Stomach (tissue), 9 donors: ENCODE data around the gene NARS2. TPM values are rescaled to one million over a fixed set of nuclear protein-coding genes. Genes with fewer than 3 reads are reported as not detected.

Experiments
- DNase-seq, 2 donors: peaks; one replicate each; pipeline versions ENCODE4 v3.0.0 to v3.0.0-alpha.2; 2013 to 2019
- H3K27ac ChIP-seq, 5 donors: fragments of 200-600 bp in 4 of 5; sonication (generic) in 4 of 5; one replicate each; pipeline ENCODE4 v1.5.1; 2013 to 2019; ENCODE audit warnings: mild to moderate bottlenecking in 1 of 5, moderate library complexity in 1 of 5
- H3K27me3 ChIP-seq, 3 donors: fragments of 200-600 bp; sonication (generic); one replicate each; pipeline ENCODE4 v1.5.1; 2017 to 2019; ENCODE audit warnings: mixed run types in 1 of 3
- H3K36me3 ChIP-seq, 4 donors: fragments of 200-600 bp; sonication (generic); 1 replicate in 3 of 4; 2 replicates in 1 of 4; pipeline ENCODE4 v1.5.1; 2016 to 2019
- H3K4me1 ChIP-seq, 4 donors: fragments of 200-600 bp; sonication (generic); one replicate each; pipeline ENCODE4 v1.5.1; 2016 to 2019
- H3K4me3 ChIP-seq, 4 donors: fragments of 200-600 bp; sonication (generic) in 3 of 4; one replicate each; pipeline ENCODE4 v1.5.1; 2016 to 2019; ENCODE audit warnings: mild to moderate bottlenecking in 1 of 4
- H3K9me3 ChIP-seq, 4 donors: fragments of 200-600 bp; sonication (generic); one replicate each; pipeline ENCODE4 v1.5.1; 2016 to 2019
- EP300 ChIP-seq: sonication (generic); formaldehyde crosslinking; IDR thresholded peaks from one replicate; pipeline ENCODE4 v1.6.1; 2017; ENCODE audit warnings: antibody characterized with exemption
- POLR2A ChIP-seq, 4 donors: fragments of 450-650 bp; IDR thresholded peaks; one replicate each; pipeline ENCODE4 v1.6.1; 2016; ENCODE audit warnings: antibody characterized with exemption in 4 of 4, control low read depth in 2 of 4, mild to moderate bottlenecking in 1 of 4, moderate library complexity in 1 of 4
- POLR2AphosphoS5 ChIP-seq, 3 donors: sonication (generic); formaldehyde crosslinking; IDR thresholded peaks; one replicate each; pipeline ENCODE4 v1.6.1; 2016; ENCODE audit warnings: antibody characterized with exemption in 3 of 3
- WGBS, 5 donors: extraction: QIAGEN DNeasy Blood & Tissue Kit in 3 of 5; methylation state at CpG; one replicate each; pipeline versions ENCODE4 v1.1.5 to v1.1.7; 2013 to 2018; 5-methylcytosine and 5-hydroxymethylcytosine counted together
- intact Hi-C: fragments of 100-400 bp; cut with DNase I; formaldehyde crosslinking; loops from one replicate; pipeline ENCODE4 v1.15.1; 2023; ENCODE audit warnings: low total_unique reads
- polyA plus RNA-seq, 3 donors: library from polyadenylated mRNA; stranded (reverse); fragments of 200-250 nt; gene quantifications; one replicate each; pipeline ENCODE4 v1.2.3, GENCODE V29; 2013
- total RNA-seq, 5 donors: library from RNA; depleted of rRNA; stranded (reverse); fragments of >200 nt; gene quantifications; one replicate each; pipeline versions ENCODE4 v1.1.0 to v1.2.3, GENCODE V29; 2014 to 2016
- TF ChIP-seq, protein P1 (sequence below), 7 experiments: fragments of 450-650 bp in 4 of 7; fragments of 200-600 bp in 3 of 7; sonication (generic) in 3 of 7; IDR thresholded peaks; one replicate each; pipeline ENCODE4 v1.5.1; 2016 to 2019; ENCODE audit warnings: antibody characterized with exemption in 7 of 7, control low read depth in 2 of 7, mild to moderate bottlenecking in 1 of 7
- donor health status: healthy with polysubstance abuse.
- donor health status: Bipolar disorder and iron deficiency.
- donor health status: healthy.

The NARS2 gene
- total and polyA plus RNA-seq, 8 donors = 4.7 to 34.5 (median 14.1) TPM

DNA sequence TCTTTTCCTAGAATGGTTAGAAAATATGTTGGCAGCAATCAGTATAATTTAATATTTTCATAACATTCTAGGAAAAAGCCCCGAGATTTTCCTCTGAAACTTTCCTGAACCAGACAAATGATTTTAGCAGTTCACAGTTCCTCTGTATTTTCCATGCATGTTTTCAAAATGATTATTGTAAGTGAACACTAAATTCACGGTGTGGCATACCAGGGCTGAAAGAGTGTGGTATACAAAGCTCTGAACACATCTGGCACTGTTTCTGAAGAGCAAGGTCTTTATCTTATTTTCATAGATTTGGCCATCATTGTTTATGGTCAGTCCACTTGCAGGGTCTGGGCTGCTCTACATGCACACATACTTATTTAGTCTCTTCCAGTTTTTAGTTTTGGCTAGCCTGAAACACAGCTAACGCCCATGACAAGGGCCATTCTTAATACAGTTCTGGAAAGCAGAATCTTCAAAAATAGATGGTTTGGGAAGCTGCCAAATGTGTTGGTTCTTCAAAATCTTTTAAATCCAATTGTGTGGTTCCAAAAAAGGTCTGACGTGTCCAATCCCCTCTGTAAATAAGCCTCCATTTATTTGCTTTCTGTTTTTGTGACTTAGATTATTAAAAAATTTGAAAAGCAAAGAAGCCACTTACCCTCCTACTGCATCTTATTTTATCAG, 149.1 kb downstream of the NARS2 start:
- Histone ChIP-seq H3K27me3 (no peaks in the 10 kb centered on the region), H3K36me3 (no peaks in the 10 kb centered on the region), H3K27ac (peak overlapping the region in 3 of 5 donors; percentile 13 to 80 (median 54)), H3K4me3 (no peak overlapping the region), H3K9me3 (no peaks in the 10 kb centered on the region), H3K4me1 (peaks cover 4 to 20% (median 5%) of the 10 kb centered on the region in 4 donors)
- intact Hi-C loops = loop anchor here (10.0 kb wide), 1 partner anchor 149 kb away; the partner anchor contains the start of gene NARS2
- peak in 1 of 2 donors; percentile 49 for DNase-seq
- WGBS, 5 donors = 49 to 73% (median 67%) methylated on average over 4 of the region's 4 CpGs
- TF ChIP-seq POLR2AphosphoS5 (IDR thresholded peaks at IDR 0.05) (no peak), POLR2A (IDR thresholded peaks at IDR 0.05) (no peak), EP300 (no peak)
- TF ChIP-seq, protein P1, sequence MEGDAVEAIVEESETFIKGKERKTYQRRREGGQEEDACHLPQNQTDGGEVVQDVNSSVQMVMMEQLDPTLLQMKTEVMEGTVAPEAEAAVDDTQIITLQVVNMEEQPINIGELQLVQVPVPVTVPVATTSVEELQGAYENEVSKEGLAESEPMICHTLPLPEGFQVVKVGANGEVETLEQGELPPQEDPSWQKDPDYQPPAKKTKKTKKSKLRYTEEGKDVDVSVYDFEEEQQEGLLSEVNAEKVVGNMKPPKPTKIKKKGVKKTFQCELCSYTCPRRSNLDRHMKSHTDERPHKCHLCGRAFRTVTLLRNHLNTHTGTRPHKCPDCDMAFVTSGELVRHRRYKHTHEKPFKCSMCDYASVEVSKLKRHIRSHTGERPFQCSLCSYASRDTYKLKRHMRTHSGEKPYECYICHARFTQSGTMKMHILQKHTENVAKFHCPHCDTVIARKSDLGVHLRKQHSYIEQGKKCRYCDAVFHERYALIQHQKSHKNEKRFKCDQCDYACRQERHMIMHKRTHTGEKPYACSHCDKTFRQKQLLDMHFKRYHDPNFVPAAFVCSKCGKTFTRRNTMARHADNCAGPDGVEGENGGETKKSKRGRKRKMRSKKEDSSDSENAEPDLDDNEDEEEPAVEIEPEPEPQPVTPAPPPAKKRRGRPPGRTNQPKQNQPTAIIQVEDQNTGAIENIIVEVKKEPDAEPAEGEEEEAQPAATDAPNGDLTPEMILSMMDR (IDR thresholded peaks at IDR 0.05) = no peak

DNA sequence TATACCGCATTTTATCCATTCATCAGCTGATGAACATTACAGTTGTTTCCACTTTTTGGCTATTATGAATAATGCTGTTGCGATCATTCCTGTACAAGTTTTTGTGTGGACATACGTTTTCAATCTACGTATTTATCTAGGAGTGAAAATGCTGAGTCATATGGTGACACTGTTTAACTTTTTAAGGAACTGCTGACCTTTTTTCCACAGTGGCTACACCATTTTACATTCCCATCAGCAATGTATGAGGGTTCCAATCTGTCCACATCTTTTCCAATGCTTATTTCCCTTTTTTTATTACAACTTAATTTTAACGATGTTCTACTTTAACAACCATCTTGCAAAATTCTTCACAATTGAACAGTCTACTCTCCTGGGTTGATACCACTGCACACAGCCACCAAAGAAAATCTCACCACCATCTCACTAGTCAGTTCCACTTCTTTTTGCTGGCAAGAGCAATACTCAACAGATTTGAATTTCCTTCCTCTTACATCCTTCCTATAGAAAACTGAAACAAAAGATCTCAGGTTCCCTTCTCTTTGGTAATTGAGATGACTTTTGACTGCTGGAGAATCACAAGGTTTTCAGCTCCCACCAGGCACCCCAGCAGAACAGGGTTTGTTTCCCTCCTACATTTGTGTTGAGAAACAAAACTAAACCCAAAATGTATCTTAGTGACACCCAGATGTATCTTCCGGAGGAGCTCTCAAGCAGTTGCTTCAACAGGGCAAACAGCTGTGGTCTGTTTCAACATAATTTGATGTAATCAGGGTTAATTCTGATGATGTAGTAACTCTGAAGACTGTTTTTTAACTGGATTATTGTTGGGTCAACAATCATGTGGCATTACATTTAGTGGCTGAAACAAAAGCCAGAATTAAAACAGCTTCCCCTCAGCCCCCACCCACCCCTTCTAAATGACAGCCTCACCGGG, 150.1 kb downstream of the NARS2 start:
- Histone ChIP-seq H3K27ac (peak overlapping the region in 3 of 5 donors; percentile 13 to 80 (median 54)), H3K9me3 (no peaks in the 10 kb centered on the region), H3K36me3 (no peaks in the 10 kb centered on the region), H3K4me1 (peaks cover 11 to 29% (median 14%) of the 10 kb centered on the region in 4 donors), H3K27me3 (no peaks in the 10 kb centered on the region), H3K4me3 (no peak overlapping the region)
- peak in 1 of 2 donors; percentile 50 for DNase-seq
- WGBS, 5 donors = 59 to 73% (median 68%) methylated on average over 7 of the region's 7 CpGs
- intact Hi-C loops = loop anchor here (10.0 kb wide), 1 partner anchor 150 kb away; the partner anchor contains the start of gene NARS2
- TF ChIP-seq POLR2AphosphoS5 (IDR thresholded peaks at IDR 0.05) (no peak), EP300 (no peak), POLR2A (IDR thresholded peaks at IDR 0.05) (no peak)
- TF ChIP-seq, protein P1 (IDR thresholded peaks at IDR 0.05) = no peak

DNA sequence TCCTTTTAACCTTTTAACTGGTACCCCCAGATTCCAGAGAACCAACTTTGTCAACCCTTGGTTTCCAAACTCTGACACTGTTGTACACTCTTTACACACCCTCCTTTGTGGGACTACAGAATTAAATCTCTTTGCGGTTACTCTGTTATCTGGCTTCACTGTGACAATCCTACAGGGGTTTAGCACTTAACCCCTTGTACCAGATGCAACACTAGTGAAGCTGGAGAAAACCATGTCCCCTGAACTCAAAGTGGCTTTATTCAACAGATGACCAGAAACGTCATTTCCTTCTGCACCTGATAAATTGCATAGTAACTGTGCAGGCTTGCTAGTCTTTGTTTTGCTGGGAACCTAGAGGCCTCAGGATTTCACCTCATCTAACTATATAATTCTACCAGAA, 151.4 kb downstream of the NARS2 start:
- WGBS, 5 donors = 40 to 66% (median 53%) methylated on average over 2 of the region's 2 CpGs
- peaks cover 23 to 39% (median 26%) of the 10 kb centered on the region in 4 donors for H3K4me1 ChIP-seq
- H3K27me3 ChIP-seq = no peaks in the 10 kb centered on the region
- no peak for DNase-seq
- H3K27ac ChIP-seq = no peak overlapping the region
- no peak overlapping the region for H3K4me3 ChIP-seq
- H3K9me3 ChIP-seq = no peaks in the 10 kb centered on the region
- TF ChIP-seq, protein P1 (IDR thresholded peaks at IDR 0.05) = no peak
- TF ChIP-seq EP300 (no peak), POLR2AphosphoS5 (IDR thresholded peaks at IDR 0.05) (no peak), POLR2A (IDR thresholded peaks at IDR 0.05) (no peak)
- H3K36me3 ChIP-seq = no peaks in the 10 kb centered on the region
- intact Hi-C loops = loop anchor here (10.0 kb wide), 1 partner anchor 152 kb away; the partner anchor contains the start of gene NARS2

DNA sequence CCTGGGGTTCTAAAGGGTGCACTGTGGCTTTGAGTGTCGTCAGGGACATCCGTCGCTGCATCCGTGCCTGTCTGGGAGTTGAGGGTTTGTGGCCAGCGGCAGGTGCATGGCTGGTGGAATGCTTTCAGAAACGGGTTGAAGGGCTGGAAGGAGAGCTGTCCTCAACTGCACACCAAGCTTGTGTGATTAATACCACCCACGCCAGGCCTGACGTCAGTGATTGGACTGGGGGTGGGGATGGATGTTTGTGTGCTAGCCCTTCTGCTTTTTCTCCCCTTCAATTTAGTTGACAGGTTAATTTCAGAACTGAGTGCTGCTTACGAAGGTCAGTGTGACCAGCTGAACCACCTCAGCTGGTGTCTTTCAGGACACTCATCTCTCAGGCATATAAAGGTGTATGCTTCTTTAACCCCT, 153.9 kb downstream of the NARS2 start:
- WGBS, 5 donors = 29 to 56% (median 51%) methylated on average over 9 of the region's 9 CpGs
- H3K27ac ChIP-seq = peak overlapping the region in 3 of 5 donors; percentile 8 to 99 (median 24)
- intact Hi-C loops = loop anchor here (10.0 kb wide), 1 partner anchor 154 kb away; the partner anchor contains the start of gene NARS2
- peaks cover 23 to 45% (median 35%) of the 10 kb centered on the region in 4 donors for H3K4me1 ChIP-seq
- no peaks in the 10 kb centered on the region for H3K27me3 ChIP-seq
- no peaks in the 10 kb centered on the region for H3K36me3 ChIP-seq
- peak in 1 of 3 donors; percentile 13 for TF ChIP-seq POLR2AphosphoS5 (IDR thresholded peaks at IDR 0.05)
- TF ChIP-seq POLR2A (IDR thresholded peaks at IDR 0.05) = no peak
- H3K4me3 ChIP-seq = no peak overlapping the region
- DNase-seq = peak; percentile 42 to 78
- no peaks in the 10 kb centered on the region for H3K9me3 ChIP-seq
